ENCODE results near the gene UGT3A1. TPM values are rescaled to one million over a fixed set of nuclear protein-coding genes. Genes with fewer than 3 reads are reported as not detected.
A peak's percentile ranks its signal among the peaks of the same experiment; 100 is the strongest.

UGT3A1 gene
- total RNA-seq, 1 experiment from 2014 or later = 2.1 TPM

GRCh38 chr5:35971186-35971877 is 19.9 kb downstream of the UGT3A1 start (continued):
- TF ChIP-seq STAT6 (CRISPR knock-in tag; conservative IDR thresholded peaks at IDR 0.05; ENCODE audit: low read depth) = no peak

GRCh38 chr5:35963381-35963843 is 27.8 kb downstream of the UGT3A1 start:
- no peak overlapping the region for H3K4me3 Mint-ChIP-seq
- ATAC-seq = peak; percentile 92
- ChIA-PET CTCF (interaction anchor here (0.7 to 1.8 kb wide), 15 partner anchors 9 to 733 kb away, joined by 3 to 17 read pairs (median 4); partner anchors contain the start of genes CAPSL, UGT3A1 and UGT3A2), POLR2A (no interaction called here)
- no peak overlapping the region for H3K27ac Mint-ChIP-seq
- no peaks in the 10 kb centered on the region for H3K4me1 Mint-ChIP-seq
- peaks cover 5% of the 10 kb centered on the region for H3K36me3 Mint-ChIP-seq
- no peak for TF ChIP-seq ZNF263 (CRISPR knock-in tag; IDR thresholded peaks at IDR 0.05; ENCODE audit: low read depth)
- TF ChIP-seq CTCF (IDR thresholded peaks at IDR 0.05) = peak; percentile 81
- TF ChIP-seq ZNF281 (CRISPR knock-in tag; IDR thresholded peaks at IDR 0.05) = no peak
- no peak for TF ChIP-seq ESRRA (CRISPR knock-in tag; IDR thresholded peaks at IDR 0.05; ENCODE audit: borderline replicate concordance)
- no peak for TF ChIP-seq ZNF423 (CRISPR knock-in tag; IDR thresholded peaks at IDR 0.05)
- no peak for TF ChIP-seq ARID4B (CRISPR knock-in tag; IDR thresholded peaks at IDR 0.05; ENCODE audit: borderline replicate concordance)
- no peak for TF ChIP-seq MAX (CRISPR knock-in tag; IDR thresholded peaks at IDR 0.05)
- H3K9me3 Mint-ChIP-seq = peaks cover 9% of the 10 kb centered on the region
- peaks cover 17% of the 10 kb centered on the region for H3K27me3 Mint-ChIP-seq (ENCODE audit: low read depth)
- peak; percentile 61 for DNase-seq (ENCODE audit: low spot score)

GRCh38 chr5:35960328-35960727 is 30.9 kb downstream of the UGT3A1 start:
- no peak; the same call in 1 of the 2 replicates for ATAC-seq
- peaks cover 20% of the 10 kb centered on the region for H3K27me3 Mint-ChIP-seq (ENCODE audit: low read depth)
- TF ChIP-seq ARID4B (CRISPR knock-in tag; IDR thresholded peaks at IDR 0.05; ENCODE audit: borderline replicate concordance) (no peak), NFE2L1 (CRISPR knock-in tag; IDR thresholded peaks at IDR 0.05) (no peak), FOXP4 (CRISPR knock-in tag; IDR thresholded peaks at IDR 0.05) (no peak), ZNF671 (CRISPR knock-in tag; IDR thresholded peaks at IDR 0.05) (no peak), FOXP1 (CRISPR knock-in tag; IDR thresholded peaks at IDR 0.05; ENCODE audit: borderline replicate concordance) (no peak)

More at GRCh38 chr5:35960328-35960727, 30.9 kb downstream of the UGT3A1 start:
- peaks cover 9% of the 10 kb centered on the region for H3K9me3 Mint-ChIP-seq
- POLR2A ChIA-PET = no interaction called here
- H3K36me3 Mint-ChIP-seq = peaks cover 5% of the 10 kb centered on the region
- DNase-seq (ENCODE audit: low spot score) = no peak
- no peaks in the 10 kb centered on the region for H3K4me1 Mint-ChIP-seq
- CTCF ChIA-PET = interaction anchor here (1.1 kb wide), 1 partner anchor 81 kb away, joined by 3 read pairs; no protein-coding TSS in a partner anchor
- H3K4me3 Mint-ChIP-seq = no peak overlapping the region
- no peak overlapping the region for H3K27ac Mint-ChIP-seq

All from WTC11 (cell line).